ENCODE results near the gene ABCB11. TPM values are rescaled to one million over a fixed set of nuclear protein-coding genes. Genes with fewer than 3 reads are reported as not detected.
"Not testable (repeated sequence)": the region's sequence is repeated elsewhere in the genome, so short reads cannot be mapped to it uniquely, and the experiment has no call there.

ABCB11 gene
- total and polyA plus RNA-seq, 2 donors from 2014 or later: 0.03 TPM; not detected in 1

DNA sequence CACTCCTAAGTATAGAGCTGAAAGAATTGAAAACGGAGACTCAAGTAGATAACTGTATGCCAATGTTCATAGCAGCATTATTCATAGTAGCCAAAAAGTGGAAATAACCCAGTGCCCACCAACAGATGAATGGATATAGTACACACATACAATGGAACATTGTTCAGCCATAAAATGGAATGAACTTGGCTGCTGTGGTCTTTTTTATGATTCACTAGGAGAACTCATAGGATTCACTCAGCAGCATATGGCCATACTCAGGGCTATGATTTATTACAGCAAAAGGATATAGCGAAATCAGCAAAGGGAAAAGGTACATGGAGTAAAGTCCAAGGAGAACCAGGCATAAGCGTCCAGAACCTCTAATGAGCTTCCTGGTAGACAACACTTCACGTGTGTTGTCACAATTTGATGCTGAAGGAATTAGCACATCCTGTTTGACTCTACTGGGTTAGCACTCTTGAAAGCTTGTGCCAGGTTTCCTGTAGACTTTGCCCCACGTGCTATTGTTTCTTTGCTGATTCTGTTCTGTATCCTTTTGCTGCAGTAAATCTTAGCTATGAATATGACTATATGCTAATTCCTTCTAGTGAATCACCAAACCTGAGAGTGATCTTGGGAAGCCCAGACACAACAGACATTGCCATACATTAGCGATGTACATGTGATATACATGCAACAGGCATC, 156.6 kb downstream of the ABCB11 start:
- intact Hi-C loops (cut with DNase I): no loop called here
- Histone ChIP-seq H3K4me1 (ENCODE audit: control insufficient read depth in 2 of 3, insufficient read depth in 2 of 3, low read depth in 1 of 3, low read length in 3 of 3) (no peaks in the 10 kb centered on the region), H3K4me3 (ENCODE audit: low read length in 3 of 3) (no peak overlapping the region), H3K36me3 (ENCODE audit: control insufficient read depth in 2 of 3, insufficient read depth in 3 of 3, low read length in 3 of 3) (no peaks in the 10 kb centered on the region), H3K27me3 (ENCODE audit: control insufficient read depth, insufficient read depth, low read length) (no peaks in the 10 kb centered on the region), H3K9ac (ENCODE audit: low read length in 3 of 3) (no peak overlapping the region), H3K27ac (ENCODE audit: low read depth in 2 of 2, low read length in 2 of 2) (no peak overlapping the region), H3K9me3 (ENCODE audit: control insufficient read depth in 2 of 3, insufficient read depth in 1 of 3, low read length in 3 of 3) (no peaks in the 10 kb centered on the region)
- TF ChIP-seq, protein P1, sequence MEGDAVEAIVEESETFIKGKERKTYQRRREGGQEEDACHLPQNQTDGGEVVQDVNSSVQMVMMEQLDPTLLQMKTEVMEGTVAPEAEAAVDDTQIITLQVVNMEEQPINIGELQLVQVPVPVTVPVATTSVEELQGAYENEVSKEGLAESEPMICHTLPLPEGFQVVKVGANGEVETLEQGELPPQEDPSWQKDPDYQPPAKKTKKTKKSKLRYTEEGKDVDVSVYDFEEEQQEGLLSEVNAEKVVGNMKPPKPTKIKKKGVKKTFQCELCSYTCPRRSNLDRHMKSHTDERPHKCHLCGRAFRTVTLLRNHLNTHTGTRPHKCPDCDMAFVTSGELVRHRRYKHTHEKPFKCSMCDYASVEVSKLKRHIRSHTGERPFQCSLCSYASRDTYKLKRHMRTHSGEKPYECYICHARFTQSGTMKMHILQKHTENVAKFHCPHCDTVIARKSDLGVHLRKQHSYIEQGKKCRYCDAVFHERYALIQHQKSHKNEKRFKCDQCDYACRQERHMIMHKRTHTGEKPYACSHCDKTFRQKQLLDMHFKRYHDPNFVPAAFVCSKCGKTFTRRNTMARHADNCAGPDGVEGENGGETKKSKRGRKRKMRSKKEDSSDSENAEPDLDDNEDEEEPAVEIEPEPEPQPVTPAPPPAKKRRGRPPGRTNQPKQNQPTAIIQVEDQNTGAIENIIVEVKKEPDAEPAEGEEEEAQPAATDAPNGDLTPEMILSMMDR (IDR thresholded peaks at IDR 0.05; ENCODE audit: borderline replicate concordance, extremely low read depth, insufficient read depth): no peak
- no peak for DNase-seq
- no peak for FAIRE-seq

DNA sequence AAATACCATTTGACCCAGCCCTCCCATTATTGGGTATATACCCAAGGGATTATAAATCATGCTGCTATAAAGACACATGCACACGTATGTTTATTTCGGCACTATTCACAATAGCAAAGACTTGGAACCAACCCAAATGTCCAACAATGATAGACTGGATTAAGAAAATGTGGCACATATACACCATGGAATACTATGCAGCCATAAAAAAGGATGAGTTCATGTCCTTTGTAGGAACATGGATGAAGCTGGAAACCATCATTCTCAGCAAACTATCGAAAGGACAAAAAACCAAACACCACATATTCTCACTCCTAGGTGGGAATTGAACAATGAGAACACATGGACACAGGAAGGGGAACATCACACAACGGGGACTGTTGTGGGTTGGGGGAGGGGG, 160.3 kb downstream of the ABCB11 start:
- H3K9me3 ChIP-seq (ENCODE audit: control insufficient read depth in 2 of 3, insufficient read depth in 1 of 3, low read length in 3 of 3); intact Hi-C loops (cut with DNase I); H3K36me3 ChIP-seq (ENCODE audit: control insufficient read depth in 2 of 3, insufficient read depth in 3 of 3, low read length in 3 of 3); H3K27me3 ChIP-seq (ENCODE audit: control insufficient read depth, insufficient read depth, low read length); H3K4me3 ChIP-seq (ENCODE audit: low read length in 3 of 3); DNase-seq; H3K27ac ChIP-seq (ENCODE audit: low read depth in 2 of 2, low read length in 2 of 2); FAIRE-seq; H3K4me1 ChIP-seq (ENCODE audit: control insufficient read depth in 2 of 3, insufficient read depth in 2 of 3, low read depth in 1 of 3, low read length in 3 of 3); H3K9ac ChIP-seq (ENCODE audit: low read length in 3 of 3): not testable (repeated sequence)

Other genes starting within 250 kb of the ABCB11 start
- 50.2 TPM for gene NOSTRIN, start 228.7 kb downstream of the ABCB11 start, total RNA-seq
- 41.8 TPM for gene NOSTRIN, start 228.7 kb downstream of the ABCB11 start, polyA plus RNA-seq (ENCODE audit: insufficient read depth, low read depth, low replicate concordance)
- 0.79 TPM for gene SPC25, start 140.9 kb downstream of the ABCB11 start, total RNA-seq
- not detected for gene SPC25, start 140.9 kb downstream of the ABCB11 start, polyA plus RNA-seq (ENCODE audit: insufficient read depth, low read depth, low replicate concordance)
- gene G6PC2, start 130.0 kb downstream of the ABCB11 start, total RNA-seq: not detected
- gene G6PC2, start 130.0 kb downstream of the ABCB11 start, polyA plus RNA-seq (ENCODE audit: insufficient read depth, low read depth, low replicate concordance): not detected
- 2.2 TPM for gene DHRS9, start 38.2 kb upstream of the ABCB11 start, total RNA-seq
- not detected for gene DHRS9, start 38.2 kb upstream of the ABCB11 start, polyA plus RNA-seq (ENCODE audit: insufficient read depth, low read depth, low replicate concordance)

All from kidney (tissue), 14 donors.